Glutamatergic neuron (in vitro differentiated cells): ENCODE data around the gene LDLRAD3. TPM values are rescaled to one million over a fixed set of nuclear protein-coding genes. Genes with fewer than 3 reads are reported as not detected.

Experiments used
- DNase-seq: peaks from one replicate; pipeline ENCODE4 v3.0.0; 2022
- H3K27ac Mint-ChIP-seq: one replicate; pipeline ENCODE4 v1.8.0; 2020; ENCODE audit warnings: mild to moderate bottlenecking, mixed read lengths, inconsistent platforms; ENCODE audit not compliant: unreplicated experiment
- H3K27me3 Mint-ChIP-seq: one replicate; pipeline ENCODE4 v1.8.0; 2020; ENCODE audit warnings: mild to moderate bottlenecking, moderate library complexity, mixed read lengths, inconsistent platforms; ENCODE audit not compliant: unreplicated experiment
- H3K36me3 Mint-ChIP-seq: one replicate; pipeline ENCODE4 v1.8.0; 2020; ENCODE audit warnings: mild to moderate bottlenecking, mixed read lengths, inconsistent platforms; ENCODE audit not compliant: unreplicated experiment
- H3K4me1 Mint-ChIP-seq: one replicate; pipeline ENCODE4 v1.8.0; 2020; ENCODE audit warnings: mild to moderate bottlenecking, low read depth, mixed read lengths, inconsistent platforms; ENCODE audit not compliant: unreplicated experiment
- H3K4me3 Mint-ChIP-seq: one replicate; pipeline ENCODE4 v1.8.0; 2020; ENCODE audit warnings: mild to moderate bottlenecking, mixed read lengths, inconsistent platforms; ENCODE audit not compliant: unreplicated experiment
- H3K9me3 Mint-ChIP-seq: one replicate; pipeline ENCODE4 v1.8.0; 2020; ENCODE audit warnings: mild to moderate bottlenecking, moderate library complexity, mixed read lengths, inconsistent platforms; ENCODE audit not compliant: unreplicated experiment
- total RNA-seq: library from RNA; stranded (reverse); fragmentation: NEBNext Ultra II Directional; extraction: Animal tissue kit (Norgen Biotek cat#: 25700); gene quantifications from one replicate; pipeline ENCODE4 v1.2.1, GENCODE V29; 2021; ENCODE audit not compliant: unreplicated experiment
- TF ChIP-seq, protein P1 (sequence below): fragments of 200-600 bp; sonication (generic); IDR thresholded peaks from one replicate; pipeline ENCODE4 v1.5.0; 2021; ENCODE audit not compliant: partially characterized antibody, unreplicated experiment

The LDLRAD3 gene
- total RNA-seq, 1 donor from 2014 or later = 59.9 TPM

DNA sequence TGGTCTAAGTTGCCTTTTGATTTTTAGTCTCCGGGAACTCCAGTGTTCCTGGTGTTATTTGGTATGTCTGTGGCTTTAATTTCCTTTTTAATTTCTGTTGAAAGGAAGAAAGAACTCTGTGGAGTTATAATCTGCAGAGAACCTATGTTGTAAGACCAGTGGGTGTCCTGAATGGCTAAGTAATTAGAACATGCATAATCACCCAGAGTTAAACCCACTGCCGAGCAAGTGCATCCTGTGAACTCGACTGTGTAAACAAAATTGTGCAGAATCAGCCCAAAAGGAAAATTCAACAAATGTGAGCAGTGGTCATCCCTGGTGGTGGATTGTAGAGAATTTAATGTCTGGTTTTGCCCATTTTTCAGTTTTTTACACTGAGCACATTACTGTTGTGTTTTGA is 182.8 kb downstream of the LDLRAD3 start:
- Mint-ChIP-seq H3K4me3 (no peak overlapping the region), H3K9me3 (peaks cover 4% of the 10 kb centered on the region), H3K27ac (no peak overlapping the region), H3K36me3 (no peaks in the 10 kb centered on the region), H3K27me3 (peaks cover 2% of the 10 kb centered on the region), H3K4me1 (peaks cover 17% of the 10 kb centered on the region)
- TF ChIP-seq, protein P1, sequence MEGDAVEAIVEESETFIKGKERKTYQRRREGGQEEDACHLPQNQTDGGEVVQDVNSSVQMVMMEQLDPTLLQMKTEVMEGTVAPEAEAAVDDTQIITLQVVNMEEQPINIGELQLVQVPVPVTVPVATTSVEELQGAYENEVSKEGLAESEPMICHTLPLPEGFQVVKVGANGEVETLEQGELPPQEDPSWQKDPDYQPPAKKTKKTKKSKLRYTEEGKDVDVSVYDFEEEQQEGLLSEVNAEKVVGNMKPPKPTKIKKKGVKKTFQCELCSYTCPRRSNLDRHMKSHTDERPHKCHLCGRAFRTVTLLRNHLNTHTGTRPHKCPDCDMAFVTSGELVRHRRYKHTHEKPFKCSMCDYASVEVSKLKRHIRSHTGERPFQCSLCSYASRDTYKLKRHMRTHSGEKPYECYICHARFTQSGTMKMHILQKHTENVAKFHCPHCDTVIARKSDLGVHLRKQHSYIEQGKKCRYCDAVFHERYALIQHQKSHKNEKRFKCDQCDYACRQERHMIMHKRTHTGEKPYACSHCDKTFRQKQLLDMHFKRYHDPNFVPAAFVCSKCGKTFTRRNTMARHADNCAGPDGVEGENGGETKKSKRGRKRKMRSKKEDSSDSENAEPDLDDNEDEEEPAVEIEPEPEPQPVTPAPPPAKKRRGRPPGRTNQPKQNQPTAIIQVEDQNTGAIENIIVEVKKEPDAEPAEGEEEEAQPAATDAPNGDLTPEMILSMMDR = no peak
- DNase-seq = no peak

GRCh38 chr11:36127550-36127949 is 183.7 kb downstream of the LDLRAD3 start:
- Mint-ChIP-seq H3K4me3 (no peak overlapping the region), H3K27me3 (peaks cover 2% of the 10 kb centered on the region), H3K9me3 (no peaks in the 10 kb centered on the region), H3K27ac (no peak overlapping the region), H3K36me3 (no peaks in the 10 kb centered on the region), H3K4me1 (peaks cover 17% of the 10 kb centered on the region)
- TF ChIP-seq, protein P1 = no peak
- DNase-seq = no peak

DNA sequence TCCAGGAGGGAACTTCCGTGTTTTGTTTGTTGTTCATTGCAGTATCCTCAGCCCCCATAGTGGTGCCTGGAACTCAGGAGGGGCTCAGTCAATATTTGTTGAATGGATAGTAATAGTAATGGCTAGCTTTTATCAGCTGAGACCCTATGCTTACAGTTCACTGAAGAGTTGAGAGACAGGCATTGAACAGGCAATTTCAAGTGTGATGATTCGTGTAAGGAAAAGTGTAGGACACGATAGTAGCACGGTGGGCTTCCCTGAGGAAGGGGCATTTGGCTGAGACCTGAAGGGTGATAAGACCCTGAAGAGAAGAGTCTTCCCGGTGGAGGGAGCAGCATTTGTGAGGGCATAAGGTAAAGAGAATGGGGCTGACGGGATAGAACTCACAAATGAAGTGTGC is 186.1 kb downstream of the LDLRAD3 start:
- no peak for DNase-seq
- H3K27me3 Mint-ChIP-seq = peaks cover 2% of the 10 kb centered on the region
- no peaks in the 10 kb centered on the region for H3K36me3 Mint-ChIP-seq
- H3K4me1 Mint-ChIP-seq = peaks cover 11% of the 10 kb centered on the region
- TF ChIP-seq, protein P1 = no peak
- H3K4me3 Mint-ChIP-seq = no peak overlapping the region
- H3K27ac Mint-ChIP-seq = no peak overlapping the region
- no peaks in the 10 kb centered on the region for H3K9me3 Mint-ChIP-seq

DNA sequence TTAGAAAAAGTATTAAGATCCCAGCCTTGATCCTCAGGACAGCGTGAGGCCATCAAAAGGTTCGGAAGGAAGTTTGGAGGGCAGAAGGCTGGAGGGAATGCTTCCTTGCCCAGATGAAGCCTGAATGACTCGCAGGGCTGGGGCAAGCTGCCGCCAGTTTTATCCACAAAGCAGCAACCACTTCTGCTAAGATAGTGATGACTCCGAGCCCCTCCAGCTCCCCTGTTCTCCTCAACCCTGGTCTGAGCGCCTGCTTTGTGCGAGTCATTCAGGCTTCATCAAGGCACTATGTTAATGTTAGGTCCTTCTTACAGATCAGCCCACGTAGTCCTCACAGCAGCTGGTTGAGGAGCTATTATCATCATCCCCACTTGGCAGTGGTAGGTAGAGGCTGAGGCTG is 186.5 kb downstream of the LDLRAD3 start:
- Mint-ChIP-seq H3K4me3 (no peak overlapping the region), H3K4me1 (peaks cover 11% of the 10 kb centered on the region), H3K27ac (no peak overlapping the region), H3K36me3 (no peaks in the 10 kb centered on the region), H3K27me3 (peaks cover 2% of the 10 kb centered on the region), H3K9me3 (no peaks in the 10 kb centered on the region)
- TF ChIP-seq, protein P1 = no peak
- DNase-seq = no peak

DNA sequence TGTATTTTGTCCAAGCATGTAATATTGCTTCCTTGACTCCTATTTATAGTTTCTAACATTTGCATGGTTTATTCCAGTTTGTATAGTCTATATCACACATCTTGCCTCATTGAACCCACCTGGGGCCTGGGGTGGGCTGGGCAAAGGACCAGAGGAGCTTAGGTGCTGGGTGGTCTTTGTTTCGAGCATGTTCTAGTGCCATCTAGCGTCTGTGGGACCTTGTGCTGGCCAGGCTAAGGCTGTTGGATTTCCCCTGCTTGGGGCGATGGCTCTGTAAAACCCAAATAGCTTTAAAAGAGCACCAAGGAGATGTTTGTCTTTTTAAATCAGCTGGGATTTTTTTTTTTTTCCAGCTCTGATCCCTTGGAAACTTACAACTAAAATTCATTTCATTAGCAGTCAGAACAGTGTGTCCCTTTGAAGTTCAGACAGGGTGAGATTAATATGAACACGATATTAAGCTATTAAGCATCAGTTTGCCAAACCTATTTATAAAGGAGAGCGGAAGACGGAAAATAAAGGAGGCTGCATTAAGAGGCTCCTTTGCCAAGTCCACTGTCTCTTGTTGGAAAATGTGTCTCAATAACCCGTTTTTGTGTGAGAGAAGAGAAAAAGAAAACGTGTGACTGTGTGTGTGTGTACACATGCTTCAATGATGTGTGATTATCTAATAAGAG is 188.0 kb downstream of the LDLRAD3 start:
- Mint-ChIP-seq H3K9me3 (no peaks in the 10 kb centered on the region), H3K36me3 (no peaks in the 10 kb centered on the region), H3K4me1 (peaks cover 5% of the 10 kb centered on the region), H3K27me3 (no peaks in the 10 kb centered on the region), H3K4me3 (no peak overlapping the region), H3K27ac (no peak overlapping the region)
- DNase-seq = peak; percentile 72
- TF ChIP-seq, protein P1 = no peak
